Left kidney (tissue), 8 donors: ENCODE data around the gene DDC. TPM values are rescaled to one million over a fixed set of nuclear protein-coding genes. Genes with fewer than 3 reads are reported as not detected.
A peak's percentile ranks its signal among the peaks of the same experiment; 100 is the strongest.

Source experiments
- DNase-seq: peaks from one replicate; pipeline ENCODE4 v3.0.0-alpha.2; 2013
- long read RNA-seq, 8 donors: transcript quantifications; one replicate each; lab custom pipeline, GENCODE V29; 2026
- polyA plus RNA-seq: library from polyadenylated mRNA; unstranded; fragments of 120-200 nt; gene quantifications from one replicate; pipeline ENCODE4 v1.2.1, GENCODE V29; 2013; ENCODE audit not compliant: insufficient read length

DDC gene, protein sequence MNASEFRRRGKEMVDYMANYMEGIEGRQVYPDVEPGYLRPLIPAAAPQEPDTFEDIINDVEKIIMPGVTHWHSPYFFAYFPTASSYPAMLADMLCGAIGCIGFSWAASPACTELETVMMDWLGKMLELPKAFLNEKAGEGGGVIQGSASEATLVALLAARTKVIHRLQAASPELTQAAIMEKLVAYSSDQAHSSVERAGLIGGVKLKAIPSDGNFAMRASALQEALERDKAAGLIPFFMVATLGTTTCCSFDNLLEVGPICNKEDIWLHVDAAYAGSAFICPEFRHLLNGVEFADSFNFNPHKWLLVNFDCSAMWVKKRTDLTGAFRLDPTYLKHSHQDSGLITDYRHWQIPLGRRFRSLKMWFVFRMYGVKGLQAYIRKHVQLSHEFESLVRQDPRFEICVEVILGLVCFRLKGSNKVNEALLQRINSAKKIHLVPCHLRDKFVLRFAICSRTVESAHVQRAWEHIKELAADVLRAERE
- 76.2 TPM for polyA plus RNA-seq
- long read RNA-seq, donor 1, transcript DDC-207 (15 exons, 2,041 nt) = major isoform, 7 of 27 reads
- long read RNA-seq, donor 1, partial matches to known transcripts = 17 of 27 reads
- long read RNA-seq, donor 1, other reads (novel, unspliced or antisense) = 0 of 27 reads
- long read RNA-seq, donor 2, transcript DDC-207 (15 exons, 2,041 nt) = major isoform, 12 of 28 reads
- long read RNA-seq, donor 2, partial matches to known transcripts = 14 of 28 reads
- long read RNA-seq, donor 2, other reads (novel, unspliced or antisense) = 0 of 28 reads
- long read RNA-seq, donor 3, partial matches to known transcripts = 28 of 33 reads
- long read RNA-seq, donor 3, other reads (novel, unspliced or antisense) = 0 of 33 reads
- long read RNA-seq, donor 4, partial matches to known transcripts = 0 of 1 reads
- long read RNA-seq, donor 4, other reads (novel, unspliced or antisense) = 0 of 1 reads
- long read RNA-seq, donor 5, transcript DDC-207 (15 exons, 2,041 nt) = major isoform, 16 of 70 reads
- long read RNA-seq, donor 5, partial matches to known transcripts = 43 of 70 reads
- long read RNA-seq, donor 5, other reads (novel, unspliced or antisense) = 5 of 70 reads
- long read RNA-seq, donor 6, partial matches to known transcripts = 21 of 23 reads
- long read RNA-seq, donor 6, other reads (novel, unspliced or antisense) = 0 of 23 reads
- long read RNA-seq, donor 7, transcript DDC-207 (15 exons, 2,041 nt) = major isoform, 13 of 34 reads
- long read RNA-seq, donor 7, partial matches to known transcripts = 18 of 34 reads
- long read RNA-seq, donor 7, other reads (novel, unspliced or antisense) = 0 of 34 reads
- long read RNA-seq, donor 8, partial matches to known transcripts = 6 of 10 reads
- long read RNA-seq, donor 8, other reads (novel, unspliced or antisense) = 0 of 10 reads

DNA sequence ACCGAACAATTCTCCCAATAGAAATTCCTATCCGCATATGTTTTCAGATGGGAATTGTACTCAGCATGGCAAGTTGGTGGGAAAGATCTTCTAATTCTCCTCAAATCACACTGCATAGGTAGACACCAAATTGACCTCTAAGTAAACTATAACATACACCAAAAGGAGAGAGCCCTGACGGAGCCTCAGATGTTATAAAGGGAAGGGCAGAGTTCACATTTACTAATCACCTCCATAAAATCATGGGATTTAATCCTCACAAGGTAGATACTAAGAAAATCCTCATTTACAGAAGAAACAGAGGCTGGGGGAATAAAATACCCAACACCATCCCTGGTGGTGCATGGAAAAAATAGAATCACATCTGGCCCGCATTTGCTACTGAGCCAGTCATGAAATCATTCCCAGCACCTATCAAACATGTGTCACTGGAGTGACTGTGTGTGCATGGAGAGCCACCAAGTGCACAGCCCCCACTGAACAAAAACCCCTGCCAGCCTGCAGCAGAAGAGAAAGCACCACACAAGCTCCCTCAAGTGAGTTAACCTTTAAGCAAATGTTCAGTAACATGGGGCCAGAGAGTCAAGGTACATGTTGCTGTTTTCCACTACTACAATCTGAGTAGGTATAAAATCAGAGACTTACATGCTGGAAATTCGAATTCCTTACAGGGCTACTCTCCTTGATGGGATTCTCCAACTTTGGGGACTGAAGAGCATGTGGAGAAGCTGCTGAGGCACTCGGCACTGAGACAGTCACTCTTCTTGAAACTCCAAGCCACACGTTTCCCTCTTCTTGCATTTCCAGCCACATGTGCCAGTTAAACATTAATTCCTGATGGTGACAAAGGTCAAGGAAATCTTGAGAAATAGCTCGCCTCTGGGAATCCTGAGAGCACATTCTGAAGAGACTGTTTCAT is at the start of gene DDC:
TSS of gene DDC (minus strand) at position 766 of the 919 bp plus-strand sequence. CDS start 21,320 bp downstream, outside the sequence.
- peak; percentile 53 for DNase-seq

DNA sequence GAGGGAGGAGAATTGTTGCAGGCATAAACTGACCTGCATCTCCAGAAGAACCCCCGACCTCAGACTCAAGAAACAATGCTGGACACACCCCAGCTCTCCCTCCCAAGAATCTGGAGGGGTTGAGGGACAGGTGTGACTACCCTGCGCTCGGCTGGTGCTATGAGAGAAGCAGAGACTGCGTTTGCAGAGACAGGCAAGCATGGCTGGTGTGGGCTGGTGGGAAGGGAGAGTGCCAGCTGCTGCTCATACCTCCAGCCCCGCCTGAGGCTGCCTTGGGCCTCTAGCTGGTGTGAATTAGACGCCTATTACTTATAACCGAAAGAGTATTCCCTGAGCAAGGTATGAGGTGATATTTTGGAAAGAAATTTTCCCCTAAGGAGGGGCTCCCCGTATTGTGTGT is 48.3 kb upstream of the DDC start:
- DNase-seq = no peak

GRCh38 chr7:50612704-50613103 is 47.5 kb upstream of the DDC start:
- no peak for DNase-seq

DNA sequence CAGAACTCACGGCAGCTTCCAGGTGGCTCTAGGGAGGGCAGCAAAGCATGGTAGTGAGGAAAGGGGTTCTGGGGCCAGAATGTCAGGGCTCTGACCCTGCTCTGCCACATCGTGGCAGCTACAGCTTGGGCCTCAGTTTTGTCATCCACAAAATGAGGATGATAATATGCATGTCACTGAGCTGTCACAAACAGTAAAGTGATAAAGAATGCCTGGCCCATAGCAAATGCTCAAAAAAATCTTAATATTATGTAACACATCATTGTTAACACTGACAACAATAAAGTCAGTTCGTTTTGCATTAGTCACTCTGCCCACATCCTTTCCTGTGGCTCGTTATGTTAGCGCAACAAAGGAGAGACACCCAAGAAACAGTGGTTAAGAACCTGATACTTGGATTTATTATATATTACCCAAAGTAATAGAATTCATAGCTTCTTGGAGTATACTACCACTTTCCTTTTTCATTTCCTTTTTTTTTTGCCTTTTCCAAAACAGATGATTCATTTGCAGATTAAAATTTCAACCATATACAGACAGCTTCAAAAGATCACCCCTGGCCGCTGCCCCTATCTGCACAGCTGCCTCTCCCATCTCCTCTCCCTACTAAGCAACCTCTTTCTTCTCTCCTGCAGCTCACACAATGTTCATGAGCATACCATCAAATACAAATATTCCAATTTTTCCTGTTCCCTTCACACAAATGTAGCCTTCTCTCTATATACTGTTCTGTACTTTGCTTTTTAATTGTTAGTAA is 45.5 kb upstream of the DDC start:
- no peak for DNase-seq

GRCh38 chr7:50608196-50608906 is 43.1 kb upstream of the DDC start:
- DNase-seq = no peak

DNA sequence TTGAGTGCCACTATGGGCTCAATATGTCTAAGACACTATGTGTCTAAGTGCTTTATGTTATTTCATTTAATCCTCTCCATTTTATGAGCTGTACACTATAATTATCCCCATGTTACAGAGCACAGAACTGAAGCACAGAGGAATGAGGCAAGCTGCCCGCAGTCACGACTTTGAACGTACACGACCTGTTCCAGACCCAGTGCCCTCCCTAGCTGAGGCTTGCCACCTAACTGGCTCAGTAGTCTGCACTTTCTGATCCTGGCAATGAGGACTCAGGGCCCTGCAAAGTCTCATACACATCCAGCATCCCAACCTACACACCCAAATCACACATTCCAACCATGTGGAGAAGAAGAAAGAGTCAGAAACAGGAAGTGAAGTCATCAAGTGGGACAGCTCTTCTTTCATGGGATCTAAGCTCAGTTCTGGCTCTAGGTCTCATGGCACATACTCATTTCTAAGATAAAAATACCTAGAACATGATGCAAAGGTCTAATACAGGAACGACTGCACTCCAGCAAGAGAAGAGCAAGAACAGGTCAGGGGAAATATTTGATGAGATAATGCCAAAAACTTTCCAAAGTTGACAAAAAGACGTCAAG is 42.4 kb upstream of the DDC start:
- no peak for DNase-seq

DNA sequence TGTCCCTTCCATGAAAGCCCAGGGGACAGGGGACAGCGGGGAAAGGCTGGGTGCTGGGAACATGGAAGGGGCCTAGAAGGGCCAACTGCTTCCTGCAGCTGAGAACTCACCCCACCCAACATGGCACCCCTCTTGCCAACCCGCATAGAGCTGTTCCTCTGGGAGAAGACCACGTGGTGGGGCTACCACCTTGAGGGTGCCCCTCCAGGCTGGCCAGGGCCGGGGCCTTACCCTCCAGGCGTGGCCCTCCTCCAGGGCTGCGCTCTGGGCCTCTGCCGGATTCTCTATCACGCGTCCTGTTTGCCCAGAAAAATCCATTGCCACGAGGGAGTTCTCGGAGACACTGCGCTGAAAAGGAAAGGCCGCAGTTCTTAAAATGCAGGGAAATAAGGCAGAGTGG is 39.9 kb upstream of the DDC start:
- no peak for DNase-seq

- DNase-seq = no peak
Measured at GRCh38 chr7:50603287-50603686, 38.1 kb upstream of the DDC start.

GRCh38 chr7:50599385-50599784 is 34.2 kb upstream of the DDC start:
- no peak for DNase-seq

GRCh38 chr7:50598460-50599343 is 33.5 kb upstream of the DDC start:
- DNase-seq = no peak

DNA sequence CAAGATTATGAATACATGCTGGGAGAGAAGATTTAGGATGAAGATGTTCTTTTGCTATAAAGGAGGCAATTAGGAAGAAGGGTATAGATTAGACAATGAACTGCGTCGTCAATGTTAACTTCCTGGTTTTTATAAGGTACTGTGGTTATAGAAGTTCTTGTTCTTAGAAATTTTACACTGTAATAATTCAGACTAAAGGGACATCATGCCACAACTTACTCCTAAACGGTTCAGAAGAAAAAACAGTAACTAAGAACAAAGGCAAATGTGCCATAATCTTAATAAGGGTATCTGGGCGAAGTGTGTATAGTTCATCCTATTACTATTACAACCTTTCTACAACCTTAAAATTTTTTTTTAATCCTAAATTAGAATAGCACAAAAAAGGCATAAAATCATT is 31.3 kb upstream of the DDC start:
- DNase-seq = no peak

GRCh38 chr7:50595491-50596102 is 30.4 kb upstream of the DDC start:
- DNase-seq = no peak

- no peak for DNase-seq
Measured at GRCh38 chr7:50594734-50595485, 29.7 kb upstream of the DDC start.

DNA sequence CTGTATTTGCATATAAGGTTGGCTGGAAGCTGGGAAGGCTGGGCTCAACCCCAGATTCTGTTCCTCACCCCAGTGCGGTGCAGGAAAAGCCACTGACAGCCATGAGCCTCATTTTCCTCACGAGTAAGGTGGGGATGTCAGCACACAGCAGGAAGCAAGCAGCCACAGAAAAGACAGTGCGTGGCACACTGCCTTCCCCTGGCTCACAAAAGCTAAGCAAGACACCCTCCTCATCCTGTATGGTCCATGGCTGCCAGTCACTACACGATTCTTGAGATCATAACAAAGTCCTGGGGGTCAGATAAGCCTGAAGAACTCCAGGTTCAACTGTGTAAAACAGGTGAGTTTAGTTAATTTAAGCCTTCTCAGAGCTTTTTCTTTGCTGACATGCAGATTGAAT is 28.9 kb upstream of the DDC start:
- DNase-seq = no peak

DNA sequence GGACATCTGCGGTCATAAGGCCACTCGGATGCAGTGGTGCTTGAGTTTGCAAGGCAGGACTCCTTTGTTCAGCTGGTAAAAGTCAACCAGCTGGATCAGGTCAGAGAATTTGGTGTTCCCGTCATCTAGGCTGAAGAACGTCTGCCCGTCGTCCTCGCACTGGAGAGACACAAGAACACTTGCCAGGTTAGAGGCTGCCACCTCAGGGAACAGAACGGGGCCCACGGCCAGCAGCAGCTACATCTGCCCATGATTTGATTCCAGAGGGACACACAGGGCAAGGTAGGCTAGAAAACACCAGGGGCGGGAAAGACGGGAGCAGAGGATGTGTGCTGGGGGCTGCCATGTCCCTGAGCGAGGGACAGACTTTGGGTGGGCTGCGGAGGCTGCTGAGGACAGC is 27.7 kb upstream of the DDC start:
- DNase-seq = no peak
